ENCODE data around the gene PRSS53. TPM values are rescaled to one million over a fixed set of nuclear protein-coding genes. Genes with fewer than 3 reads are reported as not detected.
A peak's percentile ranks its signal among the peaks of the same experiment; 100 is the strongest.

Gene PRSS53
- total RNA-seq, 1 experiment from 2014 or later = 7.0 TPM

- CTCF ChIA-PET = interaction anchor here (1.2 to 5.5 kb wide), 3 partner anchors 10 to 15 kb away, joined by 3 to 26 read pairs (median 18); partner anchors contain the start of gene KAT8
- intact Hi-C loops (cut with micrococcal nuclease; ENCODE audit: unreplicated experiment) = no loop called here
- peaks cover 81% of the 10 kb centered on the region for H3K4me1 Mint-ChIP-seq (ENCODE audit: low read depth, unreplicated experiment)
- peak overlapping the region; percentile 93 for H3K4me3 Mint-ChIP-seq (ENCODE audit: low read depth, unreplicated experiment)
- peak overlapping the region; percentile 6 for H3K27ac Mint-ChIP-seq (ENCODE audit: unreplicated experiment)
- peaks cover 83% of the 10 kb centered on the region for H3K36me3 Mint-ChIP-seq (ENCODE audit: insufficient read depth, unreplicated experiment)
- no peak for TF ChIP-seq CTCF (IDR thresholded peaks at IDR 0.05; ENCODE audit: unreplicated experiment)
- no TSS peak for BruUV-seq (replicated peaks)
- no peaks in the 10 kb centered on the region for H3K27me3 Mint-ChIP-seq (ENCODE audit: unreplicated experiment)
- DNase-seq = no peak
- no peaks in the 10 kb centered on the region for H3K9me3 Mint-ChIP-seq (ENCODE audit: low read depth, unreplicated experiment)
Measured at GRCh38 chr16:31132303-31132979, 43.7 kb upstream of the PRSS53 start.

- peak overlapping the region; percentile 93 for H3K27ac Mint-ChIP-seq (ENCODE audit: unreplicated experiment)
- peaks cover 85% of the 10 kb centered on the region for H3K4me1 Mint-ChIP-seq (ENCODE audit: low read depth, unreplicated experiment)
- H3K27me3 Mint-ChIP-seq (ENCODE audit: unreplicated experiment) = no peaks in the 10 kb centered on the region
- intact Hi-C loops (cut with micrococcal nuclease; ENCODE audit: unreplicated experiment) = no loop called here
- no TSS peak for BruUV-seq (replicated peaks)
- peak overlapping the region; percentile 66 for H3K4me3 Mint-ChIP-seq (ENCODE audit: low read depth, unreplicated experiment)
- CTCF ChIA-PET = interaction anchor here (1.2 to 5.5 kb wide), 4 partner anchors 10 to 147 kb away, joined by 3 to 38 read pairs (median 15); partner anchors contain the start of genes HSD3B7 and KAT8
- peaks cover 86% of the 10 kb centered on the region for H3K36me3 Mint-ChIP-seq (ENCODE audit: insufficient read depth, unreplicated experiment)
- H3K9me3 Mint-ChIP-seq (ENCODE audit: low read depth, unreplicated experiment) = no peaks in the 10 kb centered on the region
- no peak for DNase-seq
- no peak for TF ChIP-seq CTCF (IDR thresholded peaks at IDR 0.05; ENCODE audit: unreplicated experiment)
Measured at GRCh38 chr16:31131841-31132271, 43.1 kb upstream of the PRSS53 start.

- Mint-ChIP-seq H3K36me3 (ENCODE audit: insufficient read depth, unreplicated experiment) (peaks cover 89% of the 10 kb centered on the region), H3K4me3 (ENCODE audit: low read depth, unreplicated experiment) (peak overlapping the region; percentile 66), H3K4me1 (ENCODE audit: low read depth, unreplicated experiment) (peaks cover 82% of the 10 kb centered on the region), H3K27me3 (ENCODE audit: unreplicated experiment) (no peaks in the 10 kb centered on the region), H3K9me3 (ENCODE audit: low read depth, unreplicated experiment) (no peaks in the 10 kb centered on the region), H3K27ac (ENCODE audit: unreplicated experiment) (peak overlapping the region; percentile 93)
- CTCF ChIA-PET = interaction anchor here (1.1 to 5.5 kb wide), 6 partner anchors 8 to 146 kb away, joined by 3 to 38 read pairs (median 4); partner anchors contain the start of genes HSD3B7 and KAT8
- DNase-seq = no peak
- no TSS peak for BruUV-seq (replicated peaks)
- TF ChIP-seq CTCF (IDR thresholded peaks at IDR 0.05; ENCODE audit: unreplicated experiment) = no peak
- intact Hi-C loops (cut with micrococcal nuclease; ENCODE audit: unreplicated experiment) = no loop called here
Measured at GRCh38 chr16:31131416-31131815, 42.7 kb upstream of the PRSS53 start.

- intact Hi-C loops (cut with micrococcal nuclease; ENCODE audit: unreplicated experiment) = loop anchor here (1.0 kb wide), 1 partner anchor 11 kb away; no protein-coding TSS in a partner anchor
- H3K4me1 Mint-ChIP-seq (ENCODE audit: low read depth, unreplicated experiment) = peaks cover 77% of the 10 kb centered on the region
- no peaks in the 10 kb centered on the region for H3K27me3 Mint-ChIP-seq (ENCODE audit: unreplicated experiment)
- no peak for TF ChIP-seq CTCF (IDR thresholded peaks at IDR 0.05; ENCODE audit: unreplicated experiment)
- CTCF ChIA-PET = interaction anchor here (0.8 to 5.5 kb wide), 7 partner anchors 8 to 146 kb away, joined by 3 to 38 read pairs (median 4); partner anchors contain the start of genes HSD3B7 and KAT8
- peak; percentile 96 for DNase-seq
- peak overlapping the region; percentile 66 for H3K4me3 Mint-ChIP-seq (ENCODE audit: low read depth, unreplicated experiment)
- no peaks in the 10 kb centered on the region for H3K9me3 Mint-ChIP-seq (ENCODE audit: low read depth, unreplicated experiment)
- H3K27ac Mint-ChIP-seq (ENCODE audit: unreplicated experiment) = peak overlapping the region; percentile 93
- no TSS peak for BruUV-seq (replicated peaks)
- peaks cover 89% of the 10 kb centered on the region for H3K36me3 Mint-ChIP-seq (ENCODE audit: insufficient read depth, unreplicated experiment)
Measured at GRCh38 chr16:31130899-31131298, 42.2 kb upstream of the PRSS53 start.

Data from Calu3 (cell line).